HG02678 (cell line): ENCODE results near the gene PPP2R5D.
"Not testable (repeated sequence)": the region's sequence is repeated elsewhere in the genome, so short reads cannot be mapped to it uniquely, and the experiment has no call there.

Experiments used
- ATAC-seq: cut with Tn5 transposase; IDR thresholded peaks from one replicate; pipeline ENCODE4 v1.9.1; 2021; ENCODE audit warnings: mild to moderate bottlenecking, moderate library complexity; ENCODE audit not compliant: unreplicated experiment

PPP2R5D gene

DNA sequence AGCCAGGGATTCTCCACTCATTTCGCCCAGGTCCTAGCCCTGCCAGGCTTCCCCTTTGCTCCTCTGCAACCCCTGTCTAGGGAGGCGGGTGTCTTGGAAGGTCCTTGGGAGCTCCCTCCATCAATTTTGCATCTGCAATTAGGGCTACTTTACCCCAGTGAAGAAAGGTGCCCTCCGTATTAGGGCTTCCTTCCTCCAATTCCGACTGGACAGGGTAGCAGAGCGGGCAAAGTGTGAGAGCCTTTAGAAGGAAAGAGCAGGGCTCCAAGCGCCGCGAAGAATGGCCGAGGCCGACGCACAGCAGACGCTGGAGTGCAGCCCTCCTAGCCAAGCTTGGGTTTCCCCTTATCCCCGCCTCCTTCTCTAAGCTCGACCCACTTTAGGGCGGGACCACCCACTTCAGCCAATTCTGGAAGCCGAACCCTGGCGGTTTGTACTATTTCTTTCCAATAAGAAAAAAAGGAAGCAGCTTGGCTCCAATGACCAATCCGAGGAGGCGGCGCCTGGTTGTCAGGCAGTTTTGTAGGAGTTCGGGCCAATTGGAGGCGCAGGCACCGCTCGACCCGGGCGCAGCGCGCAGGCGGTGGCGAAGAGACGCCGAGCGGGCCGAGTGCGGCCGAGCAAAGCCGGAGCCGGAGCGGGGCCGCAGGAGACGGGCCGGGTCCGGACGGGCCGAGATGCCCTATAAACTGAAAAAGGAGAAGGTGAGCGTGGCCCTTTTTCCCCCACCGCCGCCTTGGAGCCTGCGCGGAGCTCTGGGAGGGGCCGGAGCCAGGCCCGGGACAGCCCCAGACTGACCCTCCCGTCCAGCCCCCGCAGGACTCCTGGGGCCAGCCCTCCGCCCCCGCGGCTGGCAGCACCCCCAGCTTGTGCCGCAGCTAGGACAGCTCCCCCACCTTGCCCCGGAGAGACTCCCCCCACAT lies at the start of gene PPP2R5D:
Gene PPP2R5D (plus strand): TSS at position 570 of the 923 bp plus-strand sequence. CDS start 108 bp downstream, at position 678.
- peak; percentile 92 for ATAC-seq

DNA sequence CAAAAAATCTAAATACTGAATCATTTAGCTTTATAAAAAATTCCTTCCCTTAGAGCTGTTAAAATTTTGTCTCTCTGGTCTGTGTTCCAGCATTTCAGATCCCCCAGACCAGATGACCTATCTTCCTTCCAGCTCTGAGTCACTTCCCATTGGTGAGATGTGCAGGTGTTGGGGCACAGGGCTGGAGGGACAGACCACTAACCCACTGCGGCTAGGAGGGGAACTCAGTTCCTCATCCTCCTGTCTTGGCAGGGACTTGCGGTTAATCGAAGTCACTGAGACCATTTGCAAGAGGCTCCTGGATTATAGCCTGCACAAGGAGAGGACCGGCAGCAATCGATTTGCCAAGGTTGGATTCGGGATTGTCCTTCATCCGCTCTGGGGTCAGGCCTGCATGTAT lies 49.0 kb upstream of the PPP2R5D start:
- no peak for ATAC-seq

DNA sequence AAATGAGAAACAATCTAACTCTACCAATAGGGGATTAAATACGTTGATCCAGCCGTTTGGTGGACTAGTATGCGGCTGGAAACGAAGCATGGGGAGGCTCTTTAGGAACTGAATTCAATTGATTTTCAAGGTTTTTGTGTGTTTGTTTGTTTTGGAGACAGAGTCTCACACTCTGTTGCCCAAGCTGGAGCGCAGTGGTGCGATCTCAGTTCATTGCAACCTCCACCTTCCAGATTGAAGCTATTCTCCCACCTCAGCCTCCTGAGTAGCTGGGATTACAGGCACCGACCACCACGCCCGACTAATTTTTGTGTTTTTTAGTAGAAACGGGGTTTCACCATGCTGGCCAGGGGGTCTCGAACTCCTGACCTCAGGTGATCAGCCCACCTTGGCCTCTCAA lies 48.0 kb upstream of the PPP2R5D start:
- ATAC-seq = no peak

DNA sequence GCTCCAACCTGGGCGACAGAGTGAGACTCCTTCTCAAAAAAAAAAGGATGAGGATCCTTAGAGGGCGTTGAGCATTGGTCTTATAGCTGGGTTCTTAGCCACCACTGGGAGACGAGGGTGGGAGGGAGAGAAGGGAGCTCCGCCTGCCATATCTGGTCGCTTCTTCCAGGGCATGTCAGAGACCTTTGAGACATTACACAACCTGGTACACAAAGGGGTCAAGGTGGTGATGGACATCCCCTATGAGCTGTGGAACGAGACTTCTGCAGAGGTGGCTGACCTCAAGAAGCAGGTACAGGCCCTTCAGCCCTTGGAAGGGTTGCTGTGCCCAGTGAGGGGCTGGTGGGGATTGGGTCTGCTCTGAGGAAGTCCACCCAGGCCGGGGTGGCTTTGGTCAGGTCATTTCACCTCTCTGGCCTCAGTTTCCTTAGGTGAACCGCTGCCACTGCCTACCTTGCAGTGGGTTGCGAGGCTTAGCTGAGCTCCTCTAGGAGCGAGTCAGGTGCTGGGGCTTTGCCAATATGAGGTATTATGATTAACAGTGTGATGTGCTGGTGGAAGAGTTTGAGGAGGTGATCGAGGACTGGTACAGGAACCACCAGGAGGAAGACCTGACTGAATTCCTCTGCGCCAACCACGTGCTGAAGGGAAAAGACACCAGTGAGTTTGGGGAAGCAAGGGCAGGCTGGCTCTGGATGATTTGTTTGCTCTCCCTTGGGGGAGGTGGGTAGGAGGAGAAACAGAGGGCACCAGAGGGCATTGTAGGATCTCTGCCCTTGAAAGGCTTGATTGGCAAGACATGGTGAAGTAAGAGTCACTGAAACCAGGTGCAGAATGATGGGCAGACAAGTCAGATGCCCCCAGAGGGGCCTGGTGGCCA lies 46.6 kb upstream of the PPP2R5D start:
- ATAC-seq = no peak

DNA sequence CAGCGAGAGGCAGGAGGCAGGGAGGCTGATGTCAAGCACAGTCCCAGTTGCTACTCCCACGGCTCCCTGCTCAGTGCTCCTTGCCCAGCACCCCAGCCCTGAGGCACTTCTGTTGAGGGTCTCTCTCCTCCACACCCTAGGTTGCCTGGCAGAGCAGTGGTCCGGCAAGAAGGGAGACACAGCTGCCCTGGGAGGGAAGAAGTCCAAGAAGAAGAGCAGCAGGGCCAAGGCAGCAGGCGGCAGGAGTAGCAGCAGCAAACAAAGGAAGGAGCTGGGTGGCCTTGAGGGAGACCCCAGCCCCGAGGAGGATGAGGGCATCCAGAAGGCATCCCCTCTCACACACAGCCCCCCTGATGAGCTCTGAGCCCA lies 46.0 kb upstream of the PPP2R5D start:
- no peak for ATAC-seq

DNA sequence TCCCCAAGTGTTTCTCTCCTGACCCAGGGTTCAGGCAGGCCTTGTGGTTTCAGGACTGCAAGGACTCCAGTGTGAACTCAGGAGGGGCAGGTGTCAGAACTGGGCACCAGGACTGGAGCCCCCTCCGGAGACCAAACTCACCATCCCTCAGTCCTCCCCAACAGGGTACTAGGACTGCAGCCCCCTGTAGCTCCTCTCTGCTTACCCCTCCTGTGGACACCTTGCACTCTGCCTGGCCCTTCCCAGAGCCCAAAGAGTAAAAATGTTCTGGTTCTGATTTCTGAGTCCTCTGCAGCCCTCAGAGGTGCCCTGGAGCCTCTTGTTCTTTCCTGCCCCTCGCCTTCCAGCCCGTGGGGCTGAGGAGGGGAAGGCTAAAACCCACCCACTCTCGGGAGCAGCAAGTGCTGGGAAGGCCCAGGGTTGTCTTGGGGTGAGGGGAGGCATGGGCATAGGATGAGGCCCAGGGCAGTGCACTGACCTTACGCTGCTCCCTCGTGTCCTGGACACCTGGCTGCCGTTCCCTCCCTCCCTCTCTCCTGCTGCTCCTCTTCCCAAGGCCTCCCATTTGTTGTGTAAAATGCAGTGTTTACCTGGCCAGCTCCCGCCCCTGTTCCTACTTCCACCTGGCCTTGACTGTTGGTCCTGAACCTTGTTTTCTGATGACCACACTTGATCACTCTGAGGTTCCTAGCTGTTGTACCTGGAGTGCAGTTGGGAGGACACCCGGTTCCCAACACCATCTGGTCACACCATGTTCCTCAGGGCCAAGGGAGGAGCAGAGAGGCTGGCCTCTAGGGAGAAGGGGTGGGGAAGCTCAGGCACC lies 45.2 kb upstream of the PPP2R5D start:
- ATAC-seq = no peak

DNA sequence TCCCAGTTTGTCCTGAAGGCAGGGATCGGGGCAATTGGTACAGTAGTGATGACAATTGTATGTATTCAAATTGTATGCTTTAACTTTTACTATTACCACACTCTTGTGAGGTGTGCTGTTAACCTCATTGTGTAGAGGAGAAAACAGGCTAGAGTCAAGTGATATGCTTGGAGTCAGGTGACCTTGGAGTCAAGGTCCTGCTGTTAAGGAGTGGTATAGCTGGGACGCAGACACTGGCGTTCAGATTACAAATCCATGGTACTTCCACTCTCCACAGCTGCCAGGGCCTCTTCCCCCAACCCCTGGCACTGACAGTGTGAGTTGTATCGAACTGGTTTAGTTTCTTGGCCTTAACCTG lies 44.6 kb upstream of the PPP2R5D start:
- ATAC-seq = no peak

DNA sequence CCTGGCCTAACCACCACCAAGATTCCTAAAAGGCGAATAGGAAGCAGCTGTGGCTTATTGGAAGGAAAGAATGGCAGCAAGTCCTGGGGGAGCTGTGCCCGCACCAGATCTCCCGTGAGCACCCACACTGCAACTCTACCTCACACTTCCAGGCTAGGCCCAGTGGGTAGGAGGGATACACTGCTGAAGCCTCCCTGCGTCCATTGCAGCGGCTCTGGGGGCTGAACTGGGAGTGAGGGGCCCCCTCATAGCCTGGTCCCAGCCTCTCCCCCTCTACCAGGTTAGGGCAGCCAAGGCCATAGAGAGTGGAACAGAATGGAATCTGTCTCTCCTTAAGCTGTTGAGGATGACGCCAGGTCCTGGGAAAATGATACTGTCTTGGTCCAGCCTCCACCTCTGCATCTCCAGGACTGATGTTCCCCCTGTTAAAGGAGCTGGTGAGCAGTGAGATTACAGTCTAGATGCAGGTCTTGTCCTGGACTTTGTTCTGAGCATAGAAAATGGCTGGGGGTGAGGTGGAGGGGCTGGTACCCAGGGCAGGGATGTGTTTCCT lies 43.8 kb upstream of the PPP2R5D start:
- no peak for ATAC-seq

DNA sequence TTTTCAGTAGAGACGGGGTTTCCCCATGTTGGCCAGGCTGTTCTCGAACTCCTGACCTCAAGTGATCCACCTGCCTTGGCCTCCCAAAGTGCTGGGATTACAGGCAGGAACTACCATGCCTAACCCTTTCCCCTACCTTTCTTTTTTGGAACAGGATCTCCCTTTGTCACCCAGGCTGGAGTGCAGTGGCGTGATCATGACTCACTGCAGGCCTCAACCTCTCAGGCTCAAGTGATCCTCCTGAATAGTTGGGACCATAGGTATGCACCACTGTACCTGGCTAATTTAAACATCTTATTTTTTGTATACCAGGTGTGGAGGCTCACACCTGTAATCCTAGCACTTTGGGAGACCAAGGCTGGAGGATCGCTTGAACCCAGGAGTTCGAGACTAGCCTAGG lies 43.0 kb upstream of the PPP2R5D start:
- not testable (repeated sequence) for ATAC-seq

DNA sequence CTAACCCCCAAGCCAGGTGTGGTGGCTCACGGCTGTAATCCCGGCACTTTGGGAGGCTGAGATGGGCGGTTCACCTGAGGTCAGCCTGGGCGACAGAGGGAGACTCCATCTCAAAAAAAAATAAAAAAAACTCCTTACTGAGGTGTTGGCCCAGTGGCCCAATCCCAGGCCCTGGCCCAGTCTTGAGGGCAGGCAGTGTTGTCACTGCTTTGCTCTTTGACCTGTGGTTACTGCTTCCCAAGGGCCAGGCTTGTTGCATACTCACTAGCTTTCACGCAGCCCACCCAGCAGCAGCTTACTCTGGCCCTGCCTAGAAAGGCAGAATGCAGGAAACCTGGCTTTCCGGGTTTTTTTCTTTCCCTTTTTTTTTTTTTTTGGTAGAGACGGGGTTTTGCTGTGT lies 41.9 kb upstream of the PPP2R5D start:
- ATAC-seq = no peak

DNA sequence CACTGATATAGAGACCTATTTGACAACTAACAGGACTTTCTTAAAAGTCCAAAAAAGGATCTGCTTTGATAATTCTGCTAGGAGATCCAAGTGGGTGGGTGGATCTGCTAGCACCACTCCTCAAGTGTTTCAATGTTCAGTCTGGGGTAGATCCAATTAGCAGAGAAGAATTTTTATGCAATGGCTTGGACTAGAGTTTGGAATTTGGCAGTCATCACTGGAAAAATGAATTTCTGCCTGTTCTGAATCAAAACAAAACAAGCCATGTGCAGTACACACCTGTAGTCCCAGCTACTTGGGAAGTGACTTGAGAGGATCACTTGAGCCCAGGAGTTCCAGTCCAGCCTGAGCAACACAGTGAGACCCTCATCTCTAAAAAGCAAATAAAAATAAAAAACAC lies 36.4 kb upstream of the PPP2R5D start:
- no peak for ATAC-seq

DNA sequence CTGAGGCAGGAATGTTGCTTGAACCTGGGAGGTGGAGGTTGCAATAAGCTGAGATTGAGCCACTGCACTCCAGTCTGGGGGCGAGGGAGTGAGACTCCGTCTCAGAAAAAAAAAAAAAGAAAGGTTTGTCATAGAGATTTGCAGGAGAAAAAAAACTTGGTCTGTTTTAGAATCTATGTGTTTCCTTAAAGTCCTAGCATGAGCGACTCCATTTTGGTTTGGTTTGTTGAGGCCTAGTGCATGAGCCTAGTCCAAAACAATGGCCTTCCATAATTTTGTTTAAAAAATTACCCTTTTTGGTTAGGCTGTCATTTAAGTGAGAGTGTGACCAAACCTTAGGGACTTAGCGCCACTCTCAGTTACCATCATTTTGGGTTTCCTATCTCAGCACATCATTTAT lies 32.0 kb upstream of the PPP2R5D start:
- no peak for ATAC-seq

DNA sequence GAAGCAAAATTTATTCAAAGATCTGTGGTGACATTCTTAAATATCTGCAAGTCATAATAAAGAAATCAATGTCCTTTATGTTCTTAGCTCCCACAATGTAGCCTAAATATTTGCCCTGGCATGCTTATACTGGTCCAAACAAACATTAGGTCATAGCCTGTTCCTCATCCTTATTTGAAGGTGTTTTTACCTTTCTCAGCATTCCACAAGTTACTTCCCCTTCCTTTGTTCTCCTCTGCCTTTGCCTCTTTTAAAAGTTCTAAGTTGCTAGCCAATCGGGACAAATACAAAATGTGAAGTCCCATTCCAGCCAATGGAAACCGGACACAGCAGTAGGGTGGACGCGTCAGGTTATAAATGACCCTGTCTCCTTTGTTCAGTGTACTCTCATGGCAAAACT lies 30.0 kb upstream of the PPP2R5D start:
- ATAC-seq = not testable (repeated sequence)

DNA sequence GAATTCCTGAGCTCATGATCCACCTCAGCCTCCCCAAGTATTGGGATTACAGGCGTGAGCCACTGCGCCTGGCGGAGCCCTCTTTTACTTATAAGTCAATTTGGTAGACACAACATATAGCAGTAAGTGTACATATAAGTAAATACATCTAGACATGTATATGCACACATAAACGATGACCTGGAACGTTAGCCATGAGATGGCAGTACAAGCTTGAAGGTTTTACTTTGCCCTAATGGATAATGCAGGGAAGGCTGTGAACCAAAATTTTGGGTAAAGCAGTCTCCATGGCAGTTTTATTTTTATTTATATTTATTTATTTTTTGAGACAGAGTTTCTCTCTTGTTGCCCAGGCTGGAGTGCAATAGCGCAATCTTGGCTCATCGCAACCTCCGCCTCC lies 26.2 kb upstream of the PPP2R5D start:
- ATAC-seq = no peak

DNA sequence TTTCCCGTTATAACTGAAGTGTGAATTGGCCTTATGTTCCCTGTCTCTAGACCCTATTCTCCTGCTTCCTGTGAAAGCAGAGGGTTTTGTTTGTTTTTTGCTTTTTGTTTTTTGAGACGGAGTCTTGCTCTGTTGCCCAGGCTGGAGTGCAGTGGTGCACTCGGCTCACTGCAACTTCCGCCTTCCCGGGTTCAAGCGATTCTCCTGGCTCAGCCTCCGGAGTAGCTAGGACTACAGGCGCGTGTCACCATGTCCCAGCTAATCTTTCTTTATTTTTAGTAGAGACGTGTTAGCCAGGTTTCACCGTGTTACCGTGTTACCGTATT lies 24.5 kb upstream of the PPP2R5D start:
- ATAC-seq = no peak

DNA sequence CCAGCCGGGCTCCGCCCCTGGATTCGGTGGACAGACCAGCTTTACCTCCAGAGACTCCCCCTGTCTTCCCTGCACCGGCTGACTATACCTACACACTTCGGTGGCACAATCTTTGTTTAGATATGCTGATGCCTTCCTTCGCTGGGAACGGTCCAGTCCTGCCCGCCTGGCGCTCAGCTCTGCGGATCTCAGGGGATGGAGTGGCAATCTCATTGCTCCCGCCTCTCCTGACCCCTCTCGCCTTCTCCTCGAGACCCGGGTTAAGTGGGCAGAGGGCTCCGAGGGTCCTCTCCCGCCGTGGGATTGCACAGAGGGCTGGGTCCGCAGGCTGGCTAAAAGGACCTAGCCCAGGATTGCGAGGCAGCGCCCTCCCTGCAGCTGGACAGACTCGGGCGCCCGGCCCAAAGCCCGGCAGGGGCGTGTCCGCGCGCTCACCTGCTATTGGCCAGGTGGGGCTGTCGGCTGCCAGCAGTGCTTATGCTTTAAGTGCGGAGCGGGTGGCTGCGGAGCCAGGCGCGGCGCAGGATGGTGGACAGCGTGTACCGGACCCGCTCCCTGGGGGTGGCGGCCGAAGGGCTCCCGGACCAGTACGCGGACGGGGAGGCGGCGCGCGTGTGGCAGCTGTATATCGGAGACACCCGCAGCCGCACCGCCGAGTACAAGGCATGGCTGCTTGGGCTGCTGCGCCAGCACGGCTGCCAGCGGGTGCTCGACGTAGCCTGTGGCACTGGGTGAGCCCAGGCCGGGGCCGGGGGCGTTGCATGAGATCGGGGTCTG lies 23.9 kb upstream of the PPP2R5D start, which contains the start of gene GNMT:
Gene GNMT (plus strand): TSS at position 512 of the 777 bp plus-strand sequence. CDS start 14 bp downstream, at position 526.
- ATAC-seq = peak; percentile 66

DNA sequence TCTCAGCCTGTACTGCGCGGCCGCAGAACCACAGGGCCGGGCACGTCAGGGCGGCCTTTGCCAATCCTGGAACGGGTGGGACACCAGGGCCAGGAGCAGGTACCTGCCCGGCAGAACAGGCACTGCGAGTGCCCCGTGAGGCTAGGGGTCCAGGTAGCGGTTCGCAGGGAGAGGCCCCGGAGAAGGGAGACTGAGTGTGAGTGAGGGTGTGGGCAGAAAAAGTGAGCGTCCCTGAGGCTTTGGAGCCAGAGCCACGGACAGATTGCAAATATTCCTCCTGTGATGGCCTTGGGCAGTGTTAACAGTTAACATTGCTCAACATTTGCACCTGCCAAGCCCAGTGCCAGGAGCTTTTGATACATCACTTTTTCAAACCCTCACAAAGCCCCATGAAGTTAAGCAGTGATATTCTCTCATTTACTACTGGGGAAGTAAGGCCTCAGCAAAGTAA lies 23.3 kb upstream of the PPP2R5D start:
- ATAC-seq = no peak

DNA sequence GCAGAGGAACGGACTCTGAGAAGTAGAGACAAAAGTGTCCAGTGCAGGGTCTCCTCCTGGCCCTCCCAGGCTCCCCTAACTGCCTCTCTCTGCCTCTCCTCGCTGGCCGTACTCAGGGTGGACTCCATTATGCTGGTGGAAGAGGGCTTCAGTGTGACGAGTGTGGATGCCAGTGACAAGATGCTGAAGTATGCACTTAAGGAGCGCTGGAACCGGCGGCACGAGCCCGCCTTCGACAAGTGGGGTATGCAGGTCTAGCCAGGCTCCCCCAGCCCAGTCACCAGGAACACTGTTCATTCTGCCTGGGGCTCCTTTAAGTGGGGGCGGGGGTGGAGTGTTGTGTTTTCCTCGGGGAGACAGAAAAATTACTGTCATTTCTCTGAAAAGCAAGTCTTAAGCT lies 22.3 kb upstream of the PPP2R5D start:
- no peak for ATAC-seq

DNA sequence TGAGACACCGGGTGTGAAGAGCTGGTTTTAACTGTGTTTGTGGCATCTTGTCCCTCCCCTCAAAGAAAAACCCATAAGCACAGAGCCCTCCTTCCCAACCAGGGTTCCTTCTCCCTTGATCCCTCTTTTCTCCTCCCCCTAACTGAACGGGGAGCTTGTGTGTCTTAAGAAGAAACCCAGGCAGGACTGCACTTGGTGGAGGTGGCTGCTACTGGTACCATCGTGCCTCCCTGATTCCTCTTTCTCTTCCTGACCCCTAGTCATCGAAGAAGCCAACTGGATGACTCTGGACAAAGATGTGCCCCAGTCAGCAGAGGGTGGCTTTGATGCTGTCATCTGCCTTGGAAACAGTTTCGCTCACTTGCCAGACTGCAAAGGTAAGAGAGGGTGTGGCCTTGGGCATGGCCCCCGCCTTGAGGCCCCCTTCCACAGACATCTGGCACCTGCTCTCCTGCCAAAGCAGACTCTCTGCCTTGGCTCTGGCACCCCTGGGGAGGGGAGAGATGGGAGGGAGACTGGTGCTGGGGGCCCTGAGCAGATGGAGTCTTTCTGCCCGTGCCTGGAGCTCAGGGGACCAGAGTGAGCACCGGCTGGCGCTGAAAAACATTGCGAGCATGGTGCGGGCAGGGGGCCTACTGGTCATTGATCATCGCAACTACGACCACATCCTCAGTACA lies 21.7 kb upstream of the PPP2R5D start:
- ATAC-seq = no peak
